BLaER1 (cell line): ENCODE measurements around the gene XYLT1.
A peak's percentile ranks its signal among the peaks of the same experiment; 100 is the strongest.

Experiments used
- H3K27ac ChIP-seq: shearing (Covaris generic); formaldehyde crosslinking; 2 replicates; pipeline ENCODE4 v1.8.1; 2022
- H3K27me3 ChIP-seq: shearing (Covaris generic); formaldehyde crosslinking; 2 replicates; pipeline ENCODE4 v1.8.1; 2022
- H3K36me3 ChIP-seq: shearing (Covaris generic); formaldehyde crosslinking; 2 replicates; pipeline ENCODE4 v1.8.1; 2022
- H3K4me1 ChIP-seq: shearing (Covaris generic); formaldehyde crosslinking; 2 replicates; pipeline ENCODE4 v1.8.1; 2022
- H3K4me2 ChIP-seq: shearing (Covaris generic); formaldehyde crosslinking; 2 replicates; pipeline ENCODE4 v1.8.1; 2022
- H3K4me3 ChIP-seq: shearing (Covaris generic); formaldehyde crosslinking; 2 replicates; pipeline ENCODE4 v1.8.1; 2022
- H3K9ac ChIP-seq: shearing (Covaris generic); formaldehyde crosslinking; 2 replicates; pipeline ENCODE4 v1.8.1; 2022
- H3K9me3 ChIP-seq: shearing (Covaris generic); formaldehyde crosslinking; 2 replicates; pipeline ENCODE4 v1.8.1; 2022
- H4K20me1 ChIP-seq: shearing (Covaris generic); formaldehyde crosslinking; 2 replicates; pipeline ENCODE4 v1.8.1; 2022
- Cebpa-rat ChIP-seq: shearing (Covaris generic); IDR thresholded peaks from 2 replicates; pipeline ENCODE4 v1.8.1; 2022

The XYLT1 gene

GRCh38 chr16:17159617-17160016, 311.1 kb downstream of the XYLT1 start:
- Histone ChIP-seq H3K36me3 (peaks cover 94% of the 10 kb centered on the region), H3K27me3 (no peaks in the 10 kb centered on the region), H3K4me3 (no peak overlapping the region), H3K4me2 (no peak overlapping the region), H3K9me3 (no peaks in the 10 kb centered on the region), H3K27ac (no peak overlapping the region), H3K9ac (no peak overlapping the region), H3K4me1 (no peaks in the 10 kb centered on the region), H4K20me1 (peaks cover 93% of the 10 kb centered on the region)
- no peak for TF ChIP-seq Cebpa-rat

- TF ChIP-seq Cebpa-rat = no peak
- Histone ChIP-seq H3K4me1 (no peaks in the 10 kb centered on the region), H3K9ac (no peak overlapping the region), H3K27ac (no peak overlapping the region), H3K4me3 (no peak overlapping the region), H3K9me3 (no peaks in the 10 kb centered on the region), H3K27me3 (no peaks in the 10 kb centered on the region), H3K4me2 (no peak overlapping the region), H4K20me1 (peaks cover 96% of the 10 kb centered on the region), H3K36me3 (peaks cover 98% of the 10 kb centered on the region)
Observed at GRCh38 chr16:17155936-17156335, 314.8 kb downstream of the XYLT1 start.

GRCh38 chr16:17155485-17155884, 315.3 kb downstream of the XYLT1 start:
- TF ChIP-seq Cebpa-rat = no peak
- no peak overlapping the region for H3K4me2 ChIP-seq
- H3K27ac ChIP-seq = no peak overlapping the region
- no peaks in the 10 kb centered on the region for H3K27me3 ChIP-seq
- H3K4me3 ChIP-seq = no peak overlapping the region
- no peaks in the 10 kb centered on the region for H3K4me1 ChIP-seq
- H4K20me1 ChIP-seq = peaks cover 96% of the 10 kb centered on the region
- peaks cover 98% of the 10 kb centered on the region for H3K36me3 ChIP-seq
- no peaks in the 10 kb centered on the region for H3K9me3 ChIP-seq
- no peak overlapping the region for H3K9ac ChIP-seq

DNA sequence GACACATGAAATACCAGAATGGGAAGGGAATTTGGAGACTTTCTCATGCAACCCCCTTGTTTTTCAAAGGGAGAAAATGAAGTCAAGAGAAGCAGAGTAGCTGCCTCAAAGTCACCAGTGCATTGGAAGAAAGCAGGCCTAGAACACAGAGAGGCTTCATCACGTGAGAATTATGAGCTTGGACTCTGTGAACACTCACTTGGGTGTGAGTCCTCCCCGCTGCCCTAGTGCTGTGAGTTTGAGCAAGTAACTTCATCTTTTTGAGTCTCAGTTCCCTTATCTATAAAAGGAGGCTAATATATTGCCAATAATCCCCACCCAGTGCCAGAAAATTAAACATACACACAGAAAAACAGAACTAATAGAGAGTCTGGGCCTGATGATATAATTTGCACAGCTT, 315.8 kb downstream of the XYLT1 start:
- Histone ChIP-seq H3K4me2 (no peak overlapping the region), H3K36me3 (peaks cover 98% of the 10 kb centered on the region), H3K9ac (no peak overlapping the region), H3K4me1 (no peaks in the 10 kb centered on the region), H3K4me3 (no peak overlapping the region), H3K27ac (no peak overlapping the region), H4K20me1 (peaks cover 96% of the 10 kb centered on the region), H3K9me3 (no peaks in the 10 kb centered on the region), H3K27me3 (no peaks in the 10 kb centered on the region)
- TF ChIP-seq Cebpa-rat = no peak

DNA sequence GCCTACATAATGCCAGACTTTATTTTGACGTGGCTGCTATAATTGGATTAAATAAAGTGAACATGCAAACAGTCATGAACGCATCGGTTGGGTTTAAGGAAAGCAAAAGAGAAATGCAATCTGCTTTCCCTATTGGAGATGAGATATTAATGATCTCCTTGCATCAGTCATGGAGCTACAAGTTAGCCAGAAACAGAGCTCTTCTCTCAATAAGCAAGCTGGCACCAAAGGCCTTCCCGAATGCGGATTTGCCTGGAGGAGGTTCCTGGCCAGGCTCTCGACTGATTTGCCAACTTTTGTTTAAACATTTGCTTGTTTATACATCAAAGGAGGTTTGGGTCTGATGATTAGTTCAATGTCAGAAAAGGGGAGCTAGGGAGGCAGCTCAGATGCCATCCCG, 318.4 kb downstream of the XYLT1 start:
- H3K27ac ChIP-seq = no peak overlapping the region

DNA sequence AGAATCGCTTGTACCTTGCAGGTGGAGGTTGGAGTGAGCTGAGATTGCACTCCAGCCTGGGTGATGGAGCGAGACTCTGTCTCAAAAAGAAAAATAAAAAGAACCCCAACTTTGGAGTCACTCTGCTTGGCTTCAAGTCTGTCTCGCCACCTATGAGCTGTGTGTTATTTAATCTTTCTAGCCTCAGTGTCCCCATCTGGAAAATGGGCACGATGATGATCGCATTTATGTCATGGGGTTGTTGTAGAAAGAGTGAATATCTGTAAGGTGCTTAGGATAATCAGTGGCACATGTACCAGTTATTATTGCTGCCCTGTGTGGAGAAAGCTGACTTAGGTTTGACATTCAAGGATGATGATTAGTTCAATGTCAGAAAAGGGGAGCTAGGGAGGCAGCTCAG, 319.4 kb downstream of the XYLT1 start:
- Histone ChIP-seq H3K9ac (no peak overlapping the region), H3K4me2 (no peak overlapping the region), H3K4me1 (no peaks in the 10 kb centered on the region), H3K9me3 (no peaks in the 10 kb centered on the region), H3K27ac (no peak overlapping the region), H3K27me3 (no peaks in the 10 kb centered on the region), H3K36me3 (peaks cover 86% of the 10 kb centered on the region), H3K4me3 (no peak overlapping the region), H4K20me1 (peaks cover 100% of the 10 kb centered on the region)
- TF ChIP-seq Cebpa-rat = no peak

More for the DNA sequence above, 318.4 kb downstream of the XYLT1 start:
- no peak for TF ChIP-seq Cebpa-rat
- H3K4me2 ChIP-seq = no peak overlapping the region
- H3K4me1 ChIP-seq = no peaks in the 10 kb centered on the region
- H3K9ac ChIP-seq = no peak overlapping the region
- peaks cover 99% of the 10 kb centered on the region for H4K20me1 ChIP-seq
- H3K36me3 ChIP-seq = peaks cover 89% of the 10 kb centered on the region
- no peaks in the 10 kb centered on the region for H3K9me3 ChIP-seq
- no peak overlapping the region for H3K4me3 ChIP-seq
- H3K27me3 ChIP-seq = no peaks in the 10 kb centered on the region

- TF ChIP-seq Cebpa-rat = peak; percentile 88
- Histone ChIP-seq H4K20me1 (peaks cover 100% of the 10 kb centered on the region), H3K9me3 (no peaks in the 10 kb centered on the region), H3K4me1 (no peaks in the 10 kb centered on the region), H3K9ac (no peak overlapping the region), H3K27me3 (no peaks in the 10 kb centered on the region), H3K4me3 (no peak overlapping the region), H3K4me2 (no peak overlapping the region), H3K36me3 (peaks cover 86% of the 10 kb centered on the region), H3K27ac (no peak overlapping the region)
Observed at GRCh38 chr16:17149904-17150483, 320.8 kb downstream of the XYLT1 start.

DNA sequence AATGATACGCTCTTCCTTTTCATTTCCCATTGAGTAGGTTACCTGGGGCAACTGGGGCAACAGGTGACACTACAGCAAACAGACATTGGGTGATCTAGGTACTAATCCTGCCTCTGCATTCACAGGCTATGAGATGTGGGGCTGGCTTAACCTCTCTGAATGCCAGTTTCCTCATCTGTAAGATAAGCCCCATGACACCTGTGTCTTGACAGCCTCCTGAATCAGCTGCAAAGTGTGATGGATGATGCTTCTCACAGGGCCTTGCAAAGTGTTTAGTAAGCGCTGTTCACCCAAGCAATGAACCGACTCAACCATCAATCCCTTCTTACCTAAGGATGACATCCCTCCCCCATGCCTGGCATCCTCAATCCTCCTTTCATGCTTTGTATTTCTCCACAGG, 322.8 kb downstream of the XYLT1 start:
- H3K4me3 ChIP-seq = no peak overlapping the region

GRCh38 chr16:17145029-17145428, 325.7 kb downstream of the XYLT1 start:
- Histone ChIP-seq H3K4me3 (no peak overlapping the region), H3K4me2 (no peak overlapping the region), H3K9ac (no peak overlapping the region), H3K27ac (no peak overlapping the region), H3K27me3 (no peaks in the 10 kb centered on the region), H3K36me3 (peaks cover 79% of the 10 kb centered on the region), H4K20me1 (peaks cover 100% of the 10 kb centered on the region), H3K9me3 (no peaks in the 10 kb centered on the region), H3K4me1 (no peaks in the 10 kb centered on the region)
- TF ChIP-seq Cebpa-rat = no peak

More for the DNA sequence above, 322.8 kb downstream of the XYLT1 start:
- H3K4me1 ChIP-seq = no peaks in the 10 kb centered on the region
- H3K4me2 ChIP-seq = no peak overlapping the region
- H3K9me3 ChIP-seq = no peaks in the 10 kb centered on the region
- no peak for TF ChIP-seq Cebpa-rat
- H3K9ac ChIP-seq = no peak overlapping the region
- H3K36me3 ChIP-seq = peaks cover 85% of the 10 kb centered on the region
- no peaks in the 10 kb centered on the region for H3K27me3 ChIP-seq
- H4K20me1 ChIP-seq = peaks cover 100% of the 10 kb centered on the region
- no peak overlapping the region for H3K27ac ChIP-seq

DNA sequence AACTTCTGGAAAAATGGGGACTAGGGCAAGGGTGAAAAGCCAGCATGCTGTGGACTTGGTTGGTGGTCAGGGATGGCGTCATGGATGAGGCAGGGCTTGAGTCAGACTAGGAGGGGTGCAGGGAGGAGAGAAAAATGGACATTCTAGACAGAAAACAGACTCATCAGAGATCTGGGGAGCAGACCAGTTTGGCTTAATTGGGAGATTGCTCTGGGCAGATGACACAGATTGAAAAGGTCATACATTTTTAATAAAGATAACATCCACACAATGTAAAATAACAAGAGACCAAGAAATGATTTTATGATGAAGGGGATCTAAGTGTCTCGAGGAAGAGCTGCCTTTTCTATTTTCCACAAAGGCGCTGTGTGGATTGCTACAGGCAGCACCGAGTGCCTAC, 326.3 kb downstream of the XYLT1 start:
- no peak overlapping the region for H3K9ac ChIP-seq
- H3K4me1 ChIP-seq = no peaks in the 10 kb centered on the region
- no peak for TF ChIP-seq Cebpa-rat
- peaks cover 100% of the 10 kb centered on the region for H4K20me1 ChIP-seq
- no peak overlapping the region for H3K27ac ChIP-seq
- H3K36me3 ChIP-seq = peaks cover 79% of the 10 kb centered on the region
- H3K27me3 ChIP-seq = no peaks in the 10 kb centered on the region
- no peak overlapping the region for H3K4me2 ChIP-seq
- no peaks in the 10 kb centered on the region for H3K9me3 ChIP-seq
- H3K4me3 ChIP-seq = no peak overlapping the region
